Heart right ventricle (tissue), 16 donors: ENCODE measurements around the gene IFIT3. TPM values are rescaled to one million over a fixed set of nuclear protein-coding genes. Genes with fewer than 3 reads are reported as not detected.

ENCODE experiments used
- ATAC-seq, 8 donors: fragments of 200-7000 bp; cut with Tn5 transposase; one replicate each; pipeline ENCODE4 v1.9.1; 2020; ENCODE audit warnings: mild to moderate bottlenecking in 8 of 8, moderate library complexity in 8 of 8, moderate number of reproducible peaks in 1 of 8
- DNase-seq, 2 donors: peaks; one replicate each; pipeline ENCODE4 v3.0.0-alpha.2; 2020
- H3K27ac ChIP-seq, 10 donors: fragments of 200-600 bp; sonication (generic) in 2 of 10; one replicate each; pipeline versions ENCODE4 v1.5.0 to v1.8.0; 2020 to 2022; ENCODE audit warnings: mild to moderate bottlenecking in 3 of 10
- H3K27me3 ChIP-seq, 7 donors: fragments of 200-600 bp; one replicate each; pipeline ENCODE4 v1.8.0; 2021 to 2022; ENCODE audit warnings: mild to moderate bottlenecking in 2 of 7
- H3K36me3 ChIP-seq, 9 donors: fragments of 200-600 bp; sonication (generic) in 1 of 9; one replicate each; pipeline versions ENCODE4 v1.5.0 to v1.8.0; 2020 to 2022; ENCODE audit warnings: mild to moderate bottlenecking in 2 of 9
- H3K4me1 ChIP-seq, 9 donors: fragments of 200-600 bp; sonication (generic) in 1 of 9; one replicate each; pipeline versions ENCODE4 v1.5.0 to v1.8.0; 2020 to 2022; ENCODE audit warnings: mild to moderate bottlenecking in 4 of 9
- H3K4me3 ChIP-seq, 10 donors: fragments of 200-600 bp; sonication (generic) in 2 of 10; one replicate each; pipeline versions ENCODE4 v1.5.0 to v1.8.0; 2020 to 2022; ENCODE audit warnings: mild to moderate bottlenecking in 7 of 10, moderate library complexity in 2 of 10
- H3K9me3 ChIP-seq, 11 donors: fragments of 200-600 bp in 10 of 11; sonication (generic) in 2 of 11; one replicate each; pipeline versions ENCODE4 v1.5.0 to v1.8.0; 2013 to 2022; ENCODE audit warnings: mild to moderate bottlenecking in 2 of 11, control low read depth in 1 of 11, moderate library complexity in 1 of 11
- WGBS, 2 donors: extraction: QIAGEN DNeasy Blood & Tissue Kit; methylation state at CpG; one replicate each; pipeline ENCODE4 v1.1.7; 2013; ENCODE audit warnings: inconsistent platforms in 1 of 2; 5-methylcytosine and 5-hydroxymethylcytosine counted together
- intact Hi-C, 10 donors: fragments of 100-400 bp; cut with DNase I; formaldehyde crosslinking; loops; one replicate each; pipeline versions ENCODE4 v1.11.1 to v1.14.2; 2022
- polyA plus RNA-seq, 2 donors: library from polyadenylated mRNA; stranded (reverse); fragments of 200-250 nt; gene quantifications; one replicate each; pipeline ENCODE4 v1.2.3, GENCODE V29; 2013
- total RNA-seq, 10 donors: library from RNA; stranded (reverse); fragmentation: NEBNext Ultra II Directional in 3 of 10; extraction: Animal tissue kit (Norgen Biotek cat#: 25700) in 3 of 10; gene quantifications; one replicate each; pipeline versions ENCODE4 v1.2.1 to v1.2.4, GENCODE V29; 2021 to 2023
- TF ChIP-seq, protein P1 (sequence below), 9 donors: fragments of 200-600 bp; sonication (generic) in 2 of 9; IDR thresholded peaks; one replicate each; pipeline versions ENCODE4 v1.5.0 to v1.8.0; 2021 to 2022; ENCODE audit warnings: antibody characterized with exemption in 9 of 9, mild to moderate bottlenecking in 5 of 9, moderate library complexity in 1 of 9
- donor health status: Arrhythmogenic right ventricular cardiomyopathy.
- donor health status: ischemic (EF 13 %, LVEDD 7.1; RV severe dilation, severe dysfunction).
- donor health status: healthy with polysubstance abuse.
- donor health status: DM: no; HTN: yes; CAD: no.
- donor health status: DM: no; HTN: no; CAD: no.
- donor health status: ischemic (EF 25% LVEDD 6.9; RV normal size, moderate dysfunction).
- donor health status: ischemic (EF 25% LVEDD 5.7; RV mildly dilated, moderate dysfunction).
- donor health status: healthy.
- donor health status: DM: yes; HTN: yes; CAD: no.
- donor health status: Ischemic cardiomyopathy.
- donor health status: ischemic (EF 35%, LVEDD 5.7; RV mildly dilated, moderate dysfunction).
- donor health status: nonischemic (EF 11% LVEDD 7.7; RV severe dilation, severe dysfunction).
- donor health status: DM: yes; HTN: yes; CAD: no.
- donor health status: PGD.
- donor health status: ischemic (EF 29% LVEDD 5.4; RV normal size, mild dysfunction).
- donor health status: nonischemic (EF 23%, LVEDD 6.1; RV moderate dilation, normal function).

Gene IFIT3
- total and polyA plus RNA-seq, 12 donors: 4.7 to 102 (median 12.2) TPM

DNA sequence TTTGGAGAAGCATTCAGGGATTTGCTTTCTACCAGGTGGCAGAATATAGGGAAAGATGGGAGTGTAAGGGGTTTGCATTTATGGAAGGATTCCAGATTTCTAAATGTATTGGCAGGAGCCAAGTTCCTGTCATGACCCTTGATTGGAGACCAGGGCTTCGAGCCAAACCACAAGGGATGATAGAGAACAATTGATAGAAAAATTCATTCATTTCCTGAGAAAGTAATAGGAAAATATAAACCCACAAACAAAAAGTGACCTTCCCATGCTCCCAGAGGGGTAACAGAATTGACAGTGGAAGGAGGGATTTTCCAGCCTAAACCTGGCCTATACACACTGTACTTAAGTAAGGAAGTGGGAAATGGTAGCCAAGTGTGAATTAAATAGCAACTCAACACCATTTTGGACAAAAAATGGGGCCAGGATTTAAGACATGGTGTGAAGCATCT, 48.4 kb upstream of the IFIT3 start:
- Histone ChIP-seq H3K27me3 (no peaks in the 10 kb centered on the region), H3K27ac (peak overlapping the region in 8 of 10 donors; percentile 24 to 85 (median 66)), H3K4me3 (no peak overlapping the region), H3K36me3 (no peaks in the 10 kb centered on the region), H3K9me3 (no peaks in the 10 kb centered on the region), H3K4me1 (peaks cover 4 to 63% (median 47%) of the 10 kb centered on the region in 9 donors)
- DNase-seq (peak in 1 of 2 donors; percentile 27), ATAC-seq (no peak)
- 3% methylated on average over 1 of the region's 1 CpG for WGBS, 2 donors
- intact Hi-C loops: no loop called here
- TF ChIP-seq, protein P1, sequence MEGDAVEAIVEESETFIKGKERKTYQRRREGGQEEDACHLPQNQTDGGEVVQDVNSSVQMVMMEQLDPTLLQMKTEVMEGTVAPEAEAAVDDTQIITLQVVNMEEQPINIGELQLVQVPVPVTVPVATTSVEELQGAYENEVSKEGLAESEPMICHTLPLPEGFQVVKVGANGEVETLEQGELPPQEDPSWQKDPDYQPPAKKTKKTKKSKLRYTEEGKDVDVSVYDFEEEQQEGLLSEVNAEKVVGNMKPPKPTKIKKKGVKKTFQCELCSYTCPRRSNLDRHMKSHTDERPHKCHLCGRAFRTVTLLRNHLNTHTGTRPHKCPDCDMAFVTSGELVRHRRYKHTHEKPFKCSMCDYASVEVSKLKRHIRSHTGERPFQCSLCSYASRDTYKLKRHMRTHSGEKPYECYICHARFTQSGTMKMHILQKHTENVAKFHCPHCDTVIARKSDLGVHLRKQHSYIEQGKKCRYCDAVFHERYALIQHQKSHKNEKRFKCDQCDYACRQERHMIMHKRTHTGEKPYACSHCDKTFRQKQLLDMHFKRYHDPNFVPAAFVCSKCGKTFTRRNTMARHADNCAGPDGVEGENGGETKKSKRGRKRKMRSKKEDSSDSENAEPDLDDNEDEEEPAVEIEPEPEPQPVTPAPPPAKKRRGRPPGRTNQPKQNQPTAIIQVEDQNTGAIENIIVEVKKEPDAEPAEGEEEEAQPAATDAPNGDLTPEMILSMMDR (IDR thresholded peaks at IDR 0.05): no peak

DNA sequence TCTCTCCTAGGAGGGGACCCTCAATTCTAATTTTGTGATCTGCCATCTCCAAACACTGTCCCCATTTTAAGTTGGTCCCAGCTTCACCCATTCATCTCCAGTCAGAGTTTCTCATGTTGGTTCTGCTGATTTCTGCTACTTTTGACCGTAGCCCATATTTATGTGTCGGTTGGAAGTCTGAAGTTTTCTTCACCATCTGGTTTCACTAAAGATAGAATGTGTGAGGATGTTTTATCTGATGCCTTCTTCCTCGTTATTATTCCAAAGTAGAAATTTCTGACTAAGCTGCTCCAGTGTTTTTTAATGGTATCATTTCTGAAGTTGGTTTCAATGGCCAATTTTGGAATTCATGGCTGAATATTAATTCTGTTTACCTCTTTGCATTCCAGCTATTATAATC, 47.3 kb upstream of the IFIT3 start:
- 68 to 77% methylated on average over 3 of the region's 3 CpGs for WGBS, 2 donors
- no peaks in the 10 kb centered on the region for H3K27me3 ChIP-seq
- H3K36me3 ChIP-seq: no peaks in the 10 kb centered on the region
- H3K9me3 ChIP-seq: no peaks in the 10 kb centered on the region
- ATAC-seq (no peak), DNase-seq (no peak)
- TF ChIP-seq, protein P1 (IDR thresholded peaks at IDR 0.05): no peak
- H3K27ac ChIP-seq: peak overlapping the region in 7 of 10 donors; percentile 6 to 77 (median 32)
- intact Hi-C loops: no loop called here
- no peak overlapping the region for H3K4me3 ChIP-seq
- H3K4me1 ChIP-seq: peaks cover 6 to 70% (median 50%) of the 10 kb centered on the region in 9 donors

DNA sequence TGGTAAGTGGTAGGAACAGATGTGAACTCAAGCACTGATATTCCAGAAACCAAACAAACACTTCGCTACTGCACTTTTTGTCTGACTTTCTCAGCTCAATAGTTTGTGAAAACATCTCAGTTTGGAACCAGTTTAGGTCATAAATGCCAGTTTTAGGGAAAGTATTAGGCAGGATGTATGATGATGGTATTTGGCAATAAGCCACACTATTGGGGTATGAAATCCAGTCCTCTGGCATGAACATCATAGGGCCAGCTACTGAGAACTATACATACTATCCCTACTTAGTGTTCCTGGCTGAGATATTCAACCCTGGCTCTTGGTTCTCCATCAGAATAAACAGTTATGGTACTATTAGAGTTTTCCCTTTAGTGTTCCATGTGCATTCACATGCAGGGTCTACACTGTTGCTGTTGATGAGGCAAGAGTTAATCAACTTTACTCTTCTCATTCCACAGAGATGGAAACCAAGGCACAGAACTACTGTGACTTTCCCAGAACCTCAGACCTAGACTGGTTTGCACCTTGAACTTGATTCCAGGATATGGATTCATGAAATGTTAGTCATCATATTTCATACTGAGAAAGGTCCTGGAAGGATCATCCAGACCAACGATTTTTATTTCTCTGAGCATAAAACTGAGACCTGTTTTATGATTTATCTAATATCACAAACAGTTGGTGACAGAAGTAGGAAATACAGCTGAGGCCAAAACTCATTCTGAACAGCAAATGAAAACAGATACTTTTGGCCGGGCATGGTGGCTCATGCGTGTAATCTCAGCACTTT, 46.0 kb upstream of the IFIT3 start:
- Histone ChIP-seq H3K4me1 (peaks cover 6 to 62% (median 50%) of the 10 kb centered on the region in 9 donors), H3K4me3 (no peak overlapping the region), H3K27ac (peak overlapping the region in 1 of 10 donors; percentile 81), H3K27me3 (no peaks in the 10 kb centered on the region), H3K36me3 (no peaks in the 10 kb centered on the region), H3K9me3 (no peaks in the 10 kb centered on the region)
- DNase-seq: no peak
- intact Hi-C loops: no loop called here
- WGBS, 2 donors: 75 to 84% methylated on average over 4 of the region's 4 CpGs
- no peak for ATAC-seq
- TF ChIP-seq, protein P1 (IDR thresholded peaks at IDR 0.05): no peak

DNA sequence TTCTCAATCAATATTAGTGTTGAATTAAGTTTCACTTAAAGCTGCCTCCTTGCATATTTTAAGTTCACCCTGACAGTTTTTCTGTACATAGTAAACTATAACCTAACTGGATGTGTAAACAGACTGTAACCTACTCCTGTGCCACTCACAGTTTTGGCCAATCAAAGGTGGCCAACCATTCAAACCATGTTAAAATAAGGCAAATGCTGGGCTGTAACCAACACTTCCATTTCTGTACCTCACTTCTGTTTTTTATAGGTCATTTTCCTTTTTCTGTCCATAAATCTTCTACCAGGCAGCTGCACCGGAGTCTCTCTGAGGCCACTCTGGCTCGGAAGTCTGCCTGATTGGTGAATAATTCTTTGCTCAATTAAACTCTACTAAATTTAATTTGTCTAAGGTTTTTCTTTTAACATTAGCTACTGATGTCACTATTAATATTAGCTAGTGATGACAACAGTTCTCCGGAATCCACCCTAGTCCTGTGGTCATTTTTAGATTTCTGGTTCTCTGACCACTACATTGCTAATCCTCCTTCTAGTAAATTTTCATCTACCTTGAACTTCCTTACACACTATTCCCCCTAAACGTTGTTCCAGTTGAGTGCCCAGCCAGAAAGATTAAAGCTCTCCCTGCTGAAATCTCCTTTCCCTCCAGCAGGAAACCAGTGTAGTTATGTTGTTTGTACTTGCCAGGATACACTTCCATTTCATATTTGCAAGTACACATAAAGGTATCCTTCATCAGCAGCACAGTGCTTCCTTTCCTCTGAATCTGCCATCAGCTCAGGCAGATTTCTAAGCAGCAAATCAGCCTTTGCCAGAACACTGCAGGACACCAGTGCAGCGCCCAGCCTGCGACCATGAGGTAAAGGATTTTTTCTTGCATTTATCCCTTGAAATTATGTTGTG, 44.5 kb upstream of the IFIT3 start:
- TF ChIP-seq, protein P1 (IDR thresholded peaks at IDR 0.05): no peak
- intact Hi-C loops: no loop called here
- H3K27me3 ChIP-seq: no peaks in the 10 kb centered on the region
- peak overlapping the region; percentile 64 to 93 (median 82) for H3K27ac ChIP-seq
- peak overlapping the region in 9 of 10 donors; percentile 8 to 44 (median 32) for H3K4me3 ChIP-seq
- H3K36me3 ChIP-seq: no peaks in the 10 kb centered on the region
- 17 to 29% methylated on average over 6 of the region's 6 CpGs for WGBS, 2 donors
- DNase-seq (no peak), ATAC-seq (peak; percentile 55 to 84 (median 68))
- H3K9me3 ChIP-seq: no peaks in the 10 kb centered on the region
- peaks cover 6 to 51% (median 39%) of the 10 kb centered on the region in 9 donors for H3K4me1 ChIP-seq
